Vagina (tissue), 2 donors: Measurements from ENCODE around the gene KDELR3. TPM values are rescaled to one million over a fixed set of nuclear protein-coding genes. Genes with fewer than 3 reads are reported as not detected.

Experiments
- DNase-seq, 2 donors: peaks; one replicate each; pipeline ENCODE4 v3.0.0-alpha.2; 2017; ENCODE audit errors: extremely low spot score in 2 of 2
- H3K27ac ChIP-seq: fragments of 200-600 bp; sonication (generic); one replicate; pipeline ENCODE4 v1.5.1; 2019
- H3K27me3 ChIP-seq: fragments of 200-600 bp; sonication (generic); one replicate; pipeline ENCODE4 v1.5.1; 2019
- H3K36me3 ChIP-seq, 2 donors: fragments of 200-600 bp; sonication (generic); one replicate each; pipeline ENCODE4 v1.5.1; 2017 to 2019
- H3K4me1 ChIP-seq: fragments of 200-600 bp; sonication (generic); one replicate; pipeline ENCODE4 v1.5.1; 2019
- H3K4me3 ChIP-seq, 2 donors: fragments of 200-600 bp; sonication (generic); 1 replicate in 1 of 2; 2 replicates in 1 of 2; pipeline ENCODE4 v1.5.1; 2016 to 2019
- H3K9me3 ChIP-seq: fragments of 200-600 bp; sonication (generic); one replicate; pipeline ENCODE4 v1.5.1; 2019
- POLR2A ChIP-seq, 2 donors: fragments of 450-650 bp; IDR thresholded peaks; one replicate each; pipeline ENCODE4 v1.6.1; 2017; ENCODE audit warnings: antibody characterized with exemption in 2 of 2, mild to moderate bottlenecking in 2 of 2, moderate library complexity in 2 of 2
- POLR2AphosphoS5 ChIP-seq, 2 donors: sonication (generic); formaldehyde crosslinking; IDR thresholded peaks; one replicate each; pipeline ENCODE4 v1.9.0; 2017; ENCODE audit warnings: antibody characterized with exemption in 2 of 2, mild to moderate bottlenecking in 2 of 2, low read depth in 1 of 2; ENCODE audit not compliant: insufficient read depth in 1 of 2
- intact Hi-C: fragments of 100-400 bp; cut with DNase I; formaldehyde crosslinking; loops from one replicate; pipeline ENCODE4 v1.15.1; 2023
- total RNA-seq: library from RNA; depleted of rRNA; stranded (reverse); fragments of >200 nt; gene quantifications from one replicate; pipeline ENCODE4 v1.2.3, GENCODE V29; 2016
- TF ChIP-seq, protein P1 (sequence below), 3 experiments: fragments of 450-650 bp in 2 of 3; fragments of 200-600 bp in 1 of 3; sonication (generic) in 1 of 3; IDR thresholded peaks; one replicate each; pipeline ENCODE4 v1.5.1; 2017 to 2019; ENCODE audit warnings: antibody characterized with exemption in 3 of 3, mild to moderate bottlenecking in 2 of 3, moderate library complexity in 2 of 3

KDELR3 gene
- total RNA-seq, 1 donor from 2014 or later, result 3.9 TPM

DNA sequence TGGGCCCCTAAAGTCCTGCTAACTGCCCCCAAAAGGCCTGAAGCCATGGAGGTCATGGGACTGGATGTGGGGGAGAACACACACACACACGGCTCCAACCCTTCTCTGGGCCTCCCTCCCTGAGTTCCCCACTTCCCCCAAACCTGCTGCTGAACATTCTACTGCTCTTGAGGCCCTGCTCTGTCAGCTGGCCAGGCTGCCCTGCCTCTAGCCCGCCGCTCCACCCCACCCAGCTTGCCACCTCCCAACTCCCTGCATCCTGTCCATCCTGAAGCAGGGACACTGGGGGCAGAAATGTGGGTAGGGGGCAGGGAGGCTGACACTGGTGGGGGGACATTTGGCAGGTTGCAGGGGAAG, 13.9 kb upstream of the KDELR3 start:
- no peaks in the 10 kb centered on the region for H3K4me1 ChIP-seq
- no peaks in the 10 kb centered on the region for H3K9me3 ChIP-seq
- no peak overlapping the region for H3K4me3 ChIP-seq
- TF ChIP-seq, protein P1, sequence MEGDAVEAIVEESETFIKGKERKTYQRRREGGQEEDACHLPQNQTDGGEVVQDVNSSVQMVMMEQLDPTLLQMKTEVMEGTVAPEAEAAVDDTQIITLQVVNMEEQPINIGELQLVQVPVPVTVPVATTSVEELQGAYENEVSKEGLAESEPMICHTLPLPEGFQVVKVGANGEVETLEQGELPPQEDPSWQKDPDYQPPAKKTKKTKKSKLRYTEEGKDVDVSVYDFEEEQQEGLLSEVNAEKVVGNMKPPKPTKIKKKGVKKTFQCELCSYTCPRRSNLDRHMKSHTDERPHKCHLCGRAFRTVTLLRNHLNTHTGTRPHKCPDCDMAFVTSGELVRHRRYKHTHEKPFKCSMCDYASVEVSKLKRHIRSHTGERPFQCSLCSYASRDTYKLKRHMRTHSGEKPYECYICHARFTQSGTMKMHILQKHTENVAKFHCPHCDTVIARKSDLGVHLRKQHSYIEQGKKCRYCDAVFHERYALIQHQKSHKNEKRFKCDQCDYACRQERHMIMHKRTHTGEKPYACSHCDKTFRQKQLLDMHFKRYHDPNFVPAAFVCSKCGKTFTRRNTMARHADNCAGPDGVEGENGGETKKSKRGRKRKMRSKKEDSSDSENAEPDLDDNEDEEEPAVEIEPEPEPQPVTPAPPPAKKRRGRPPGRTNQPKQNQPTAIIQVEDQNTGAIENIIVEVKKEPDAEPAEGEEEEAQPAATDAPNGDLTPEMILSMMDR (IDR thresholded peaks at IDR 0.05), result no peak
- TF ChIP-seq POLR2AphosphoS5 (IDR thresholded peaks at IDR 0.05; ENCODE audit: insufficient read depth in 1 of 2, low read depth in 1 of 2), result no peak
- TF ChIP-seq POLR2A (IDR thresholded peaks at IDR 0.05), result no peak
- DNase-seq, result no peak
- intact Hi-C loops, result no loop called here
- no peak overlapping the region for H3K27ac ChIP-seq
- H3K36me3 ChIP-seq, result no peaks in the 10 kb centered on the region
- H3K27me3 ChIP-seq, result peaks cover 3% of the 10 kb centered on the region

DNA sequence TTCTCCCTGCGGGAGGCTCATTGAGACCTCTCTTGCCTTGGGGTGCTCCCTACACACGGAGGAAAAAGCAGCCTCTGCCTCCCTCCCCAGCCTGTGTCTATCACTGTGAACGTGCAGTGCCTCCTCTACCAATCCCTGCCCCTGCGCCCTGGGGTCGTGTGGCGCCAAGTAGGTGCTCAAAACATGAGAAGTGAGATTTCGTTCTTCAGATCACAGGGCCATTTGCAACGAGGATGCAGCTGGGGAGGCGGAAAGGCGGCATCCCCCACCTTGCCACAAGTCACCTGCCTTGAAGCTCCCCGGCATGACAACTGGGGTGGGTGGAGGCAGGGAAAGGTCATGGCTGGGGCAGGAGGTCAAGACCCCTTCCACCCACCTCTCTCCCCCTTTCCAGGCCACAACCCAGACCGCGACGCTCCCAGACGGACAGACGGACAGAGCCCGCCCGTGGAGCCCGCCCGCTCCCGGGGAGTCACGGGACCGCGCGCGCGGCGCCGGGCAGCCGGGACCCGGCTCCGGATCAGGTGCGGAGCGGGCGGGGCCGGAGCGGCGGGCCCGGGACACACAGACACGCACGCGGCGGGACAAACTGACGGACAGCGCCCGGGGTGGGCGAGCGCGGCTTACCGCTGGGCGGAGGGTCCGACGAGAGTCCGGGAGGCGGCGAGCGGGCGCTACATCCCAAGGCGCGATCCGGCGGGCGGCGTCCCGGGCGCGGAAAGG, 13.4 kb upstream of the KDELR3 start:
- Histone ChIP-seq H3K36me3 (no peaks in the 10 kb centered on the region), H3K4me3 (peak overlapping the region; percentile 29 to 54), H3K9me3 (no peaks in the 10 kb centered on the region), H3K27me3 (peaks cover 3% of the 10 kb centered on the region), H3K4me1 (no peaks in the 10 kb centered on the region), H3K27ac (no peak overlapping the region)
- DNase-seq, result no peak
- intact Hi-C loops, result no loop called here
- TF ChIP-seq POLR2A (IDR thresholded peaks at IDR 0.05) (no peak), POLR2AphosphoS5 (IDR thresholded peaks at IDR 0.05; ENCODE audit: insufficient read depth in 1 of 2, low read depth in 1 of 2) (no peak)
- TF ChIP-seq, protein P1 (IDR thresholded peaks at IDR 0.05), result no peak

DNA sequence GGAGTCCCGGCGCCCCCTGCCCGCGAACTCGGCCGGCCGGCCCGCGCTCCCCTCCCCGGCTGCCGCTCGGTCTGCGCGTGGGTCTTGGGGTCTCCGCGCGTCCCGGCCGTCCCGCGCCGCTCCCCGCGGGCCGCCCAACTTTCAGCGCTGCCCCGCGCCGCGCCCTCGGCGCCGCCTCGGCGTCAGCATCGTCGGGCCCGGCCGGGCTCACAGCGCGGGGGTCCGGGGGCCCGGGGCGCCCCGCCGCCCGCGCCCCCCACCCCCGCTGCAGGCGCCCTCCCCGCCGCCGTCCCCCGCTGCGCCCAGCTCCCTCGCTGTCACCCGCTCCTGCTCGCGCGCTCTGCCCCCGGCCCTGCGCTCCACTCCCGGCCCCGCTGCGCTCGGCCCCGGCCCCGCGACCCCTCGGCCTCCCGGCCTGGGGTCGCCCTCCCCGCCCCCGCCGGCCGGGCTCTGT, 12.8 kb upstream of the KDELR3 start, which contains the start of gene KCNJ4:
Gene KCNJ4 (minus strand): TSS at position 124 of the 454 bp plus-strand sequence. CDS start 27,067 bp downstream, outside the sequence.
- Histone ChIP-seq H3K27me3 (peaks cover 3% of the 10 kb centered on the region), H3K9me3 (no peaks in the 10 kb centered on the region), H3K4me1 (no peaks in the 10 kb centered on the region), H3K4me3 (peak within 1 kb of the TSS; percentile 29 to 54), H3K27ac (no peak within 1 kb of the TSS), H3K36me3 (no peaks in the 10 kb centered on the region)
- DNase-seq, result no peak
- intact Hi-C loops, result no loop called here
- no peak for TF ChIP-seq POLR2AphosphoS5 (IDR thresholded peaks at IDR 0.05; ENCODE audit: insufficient read depth in 1 of 2, low read depth in 1 of 2)
- TF ChIP-seq, protein P1 (IDR thresholded peaks at IDR 0.05), result no peak
- no peak for TF ChIP-seq POLR2A (IDR thresholded peaks at IDR 0.05)

DNA sequence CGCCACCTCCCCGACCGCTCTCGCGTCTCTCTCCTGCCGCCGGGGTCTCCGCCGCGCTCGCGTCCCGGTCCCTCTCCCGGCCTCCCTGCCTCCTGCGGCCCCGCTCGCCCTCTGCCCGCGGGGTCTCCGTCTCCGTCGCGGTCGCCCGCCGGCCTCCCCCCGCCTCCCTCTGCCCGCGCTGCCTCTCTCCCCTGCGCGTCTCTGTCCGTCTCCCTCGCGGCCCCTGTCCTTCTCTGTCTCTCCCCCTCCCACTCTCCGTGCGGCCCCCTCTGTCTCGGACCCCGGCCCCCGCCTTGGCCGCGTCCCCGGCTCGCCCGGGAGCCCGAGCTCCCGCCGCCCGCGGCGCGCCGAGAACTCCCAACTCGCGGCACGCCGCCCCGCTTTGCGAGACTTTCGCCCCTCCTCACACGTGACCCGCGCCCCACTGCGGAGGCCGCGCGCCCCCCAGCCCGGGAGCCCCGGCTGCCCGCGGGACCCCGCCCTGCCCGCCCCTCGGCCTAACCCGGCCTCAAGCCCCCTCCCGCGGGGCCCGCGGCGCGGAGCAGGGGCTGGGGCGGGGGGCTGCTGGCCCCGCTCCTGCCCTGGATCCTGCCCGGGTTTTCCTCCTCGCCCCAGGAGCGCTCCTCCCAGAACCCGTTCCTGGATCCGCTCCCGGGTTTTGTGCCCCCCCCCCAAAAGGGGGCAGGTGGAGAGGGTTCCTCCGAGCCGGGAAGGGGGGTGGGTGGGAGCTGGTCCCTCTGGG, 12.2 kb upstream of the KDELR3 start:
- no peak for DNase-seq
- intact Hi-C loops, result no loop called here
- H3K4me3 ChIP-seq, result peak overlapping the region; percentile 26 to 54
- H3K36me3 ChIP-seq, result no peaks in the 10 kb centered on the region
- no peaks in the 10 kb centered on the region for H3K4me1 ChIP-seq
- no peak overlapping the region for H3K27ac ChIP-seq
- TF ChIP-seq POLR2A (IDR thresholded peaks at IDR 0.05), result no peak
- TF ChIP-seq, protein P1 (IDR thresholded peaks at IDR 0.05), result no peak
- TF ChIP-seq POLR2AphosphoS5 (IDR thresholded peaks at IDR 0.05; ENCODE audit: insufficient read depth in 1 of 2, low read depth in 1 of 2), result no peak
- H3K9me3 ChIP-seq, result no peaks in the 10 kb centered on the region
- H3K27me3 ChIP-seq, result peaks cover 3% of the 10 kb centered on the region
